Common myeloid progenitor, CD34-positive (primary cell): ENCODE results near the gene EIF3K.
"Not testable (repeated sequence)": the region's sequence is repeated elsewhere in the genome, so short reads cannot be mapped to it uniquely, and the experiment has no call there.

Experiments used
- CTCF ChIA-PET: fragments of 350-600 bp; sonication (Branson Sonifier 250); formaldehyde crosslinking; loops from one replicate; lab custom pipeline; 2021; ENCODE audit warnings: antibody characterized with exemption; lab: Charles Lee
- POLR2A ChIA-PET: fragments of 350-600 bp; sonication (Branson Sonifier 250); formaldehyde crosslinking; loops from one replicate; lab custom pipeline; 2021; ENCODE audit warnings: antibody characterized with exemption; lab: Charles Lee
- DNase-seq, 3 donors: peaks; one replicate each; pipeline versions ENCODE4 v3.0.0 to v3.0.0-alpha.2; 2013
- H3K27ac ChIP-seq, 2 experiments: 1 replicate in 1 of 2; 2 replicates in 1 of 2; pipeline ENCODE4 v1.7.0; 2013; ENCODE audit warnings: inconsistent platforms in 2 of 2, low read length in 2 of 2, mild to moderate bottlenecking in 2 of 2, low read depth in 1 of 2, moderate library complexity in 1 of 2; ENCODE audit not compliant: severe bottlenecking in 2 of 2, insufficient read depth in 1 of 2, poor library complexity in 1 of 2
- H3K27me3 ChIP-seq, 5 experiments: replicated peaks in 2 of 5; 1 replicate in 3 of 5; 2 replicates in 2 of 5; pipeline versions ENCODE4 v1.6.1 to v1.7.0; 2013; ENCODE audit warnings: low read length in 4 of 5, mild to moderate bottlenecking in 2 of 5, moderate library complexity in 2 of 5, inconsistent platforms in 1 of 5; ENCODE audit not compliant: insufficient read depth in 5 of 5, control insufficient read depth in 4 of 5
- H3K36me3 ChIP-seq, 4 experiments: 1 replicate in 2 of 4; 2 replicates in 2 of 4; pipeline versions ENCODE4 v1.6.1 to v1.7.0; 2013; ENCODE audit warnings: low read length in 3 of 4, control low read depth in 1 of 4, mild to moderate bottlenecking in 1 of 4; ENCODE audit not compliant: control insufficient read depth in 4 of 4, insufficient read depth in 4 of 4
- H3K4me1 ChIP-seq, 4 experiments: 1 replicate in 3 of 4; 2 replicates in 1 of 4; pipeline versions ENCODE4 v1.6.1 to v1.7.1; 2013; ENCODE audit warnings: low read length in 3 of 4, mild to moderate bottlenecking in 3 of 4, control low read depth in 1 of 4, inconsistent platforms in 1 of 4, moderate library complexity in 1 of 4; ENCODE audit not compliant: control insufficient read depth in 4 of 4, insufficient read depth in 4 of 4; ENCODE audit errors: control extremely low read depth in 1 of 4
- H3K4me3 ChIP-seq, 7 experiments: 1 replicate in 4 of 7; 2 replicates in 3 of 7; pipeline versions ENCODE4 v1.5.1 to v1.7.0; 2013; ENCODE audit warnings: mild to moderate bottlenecking in 7 of 7, low read length in 6 of 7, moderate library complexity in 6 of 7, inconsistent platforms in 2 of 7, low read depth in 2 of 7, control low read depth in 1 of 7; ENCODE audit not compliant: insufficient read depth in 4 of 7, control insufficient read depth in 1 of 7; ENCODE audit errors: extremely low read depth in 1 of 7
- H3K9me3 ChIP-seq, 5 experiments: 1 replicate in 4 of 5; 2 replicates in 1 of 5; pipeline versions ENCODE4 v1.6.1 to v1.7.1; 2013; ENCODE audit warnings: low read length in 4 of 5, mild to moderate bottlenecking in 2 of 5, inconsistent platforms in 1 of 5, low read depth in 1 of 5, moderate library complexity in 1 of 5; ENCODE audit not compliant: control insufficient read depth in 4 of 5, insufficient read depth in 2 of 5; ENCODE audit errors: control extremely low read depth in 1 of 5
- WGBS: methylation state at CpG from one replicate; pipeline ENCODE4 v1.1.5; 2013; ENCODE audit not compliant: insufficient coverage; 5-methylcytosine and 5-hydroxymethylcytosine counted together

The EIF3K gene

GRCh38 chr19:38631811-38632475 is 13.0 kb downstream of the EIF3K start:
- CTCF ChIA-PET = interaction anchor here (1.4 kb wide), 1 partner anchor 28 kb away, joined by 3 read pairs; no protein-coding TSS in a partner anchor
- H3K4me1 ChIP-seq, H3K27me3 ChIP-seq, POLR2A ChIA-PET, H3K9me3 ChIP-seq, DNase-seq, H3K27ac ChIP-seq, H3K4me3 ChIP-seq: not testable (repeated sequence)
- peaks cover 2 to 58% (median 38%) of the 10 kb centered on the region in 4 experiments for H3K36me3 ChIP-seq
- WGBS = 95% methylated on average over 4 of the region's 7 CpGs

GRCh38 chr19:38632476-38633213 is 13.7 kb downstream of the EIF3K start:
- Histone ChIP-seq H3K4me1 (peaks cover 3 to 9% (median 7%) of the 10 kb centered on the region in 4 experiments), H3K27ac (no peak overlapping the region), H3K4me3 (no peak overlapping the region), H3K36me3 (peaks cover 2 to 52% (median 35%) of the 10 kb centered on the region in 4 experiments), H3K9me3 (no peaks in the 10 kb centered on the region), H3K27me3 (no peaks in the 10 kb centered on the region)
- WGBS = 98% methylated on average over 10 of the region's 16 CpGs
- no peak for DNase-seq
- ChIA-PET POLR2A (no interaction called here), CTCF (interaction anchor here (0.8 to 1.4 kb wide), 3 partner anchors 27 to 230 kb away, joined by 3 to 8 read pairs (median 3); partner anchors contain the start of gene FAM98C)

GRCh38 chr19:38634757-38635482 is 15.9 kb downstream of the EIF3K start:
- WGBS = 94% methylated on average over 12 of the region's 17 CpGs
- Histone ChIP-seq H3K27me3 (no peaks in the 10 kb centered on the region), H3K36me3 (peaks cover 2 to 36% (median 25%) of the 10 kb centered on the region in 4 experiments), H3K4me1 (peaks cover 3 to 11% (median 7%) of the 10 kb centered on the region in 4 experiments), H3K4me3 (no peak overlapping the region), H3K27ac (no peak overlapping the region), H3K9me3 (no peaks in the 10 kb centered on the region)
- ChIA-PET CTCF (interaction anchor here (0.6 to 4.1 kb wide), 27 partner anchors 9 to 294 kb away, joined by 3 to 31 read pairs (median 4); partner anchors contain the start of genes ACTN4, EIF3K, FAM98C and MAP4K1), POLR2A (interaction anchor here (0.6 to 0.7 kb wide), 2 partner anchors 36 to 130 kb away, joined by 3 read pairs; no protein-coding TSS in a partner anchor)
- peak; percentile 58 to 72 (median 66) for DNase-seq

GRCh38 chr19:38635483-38636399 is 16.8 kb downstream of the EIF3K start:
- Histone ChIP-seq H3K27me3 (no peaks in the 10 kb centered on the region), H3K4me3 (no peak overlapping the region), H3K4me1 (peaks cover 3 to 15% (median 7%) of the 10 kb centered on the region in 4 experiments), H3K9me3 (no peaks in the 10 kb centered on the region), H3K27ac (peak overlapping the region in 1 of 2 experiments; percentile 14), H3K36me3 (peaks cover 2 to 31% (median 23%) of the 10 kb centered on the region in 4 experiments)
- WGBS = 98% methylated on average over 11 of the region's 17 CpGs
- ChIA-PET POLR2A (interaction anchor here (0.7 kb wide), 1 partner anchor 35 kb away, joined by 3 read pairs; no protein-coding TSS in a partner anchor), CTCF (interaction anchor here (0.7 to 4.1 kb wide), 22 partner anchors 10 to 233 kb away, joined by 3 to 31 read pairs (median 3); partner anchors contain the start of genes EIF3K, FAM98C and MAP4K1)
- DNase-seq = no peak

- POLR2A ChIA-PET = interaction anchor here (0.6 to 0.7 kb wide), 2 partner anchors 45 to 211 kb away, joined by 3 read pairs; no protein-coding TSS in a partner anchor
- DNase-seq = no peak
- WGBS = 100% methylated on average over 3 of the region's 3 CpGs
- H3K27me3 ChIP-seq = no peaks in the 10 kb centered on the region
- peaks cover 3 to 15% (median 7%) of the 10 kb centered on the region in 4 experiments for H3K4me1 ChIP-seq
- CTCF ChIA-PET = interaction anchor here (0.7 to 2.1 kb wide), 6 partner anchors 9 to 72 kb away, joined by 3 to 10 read pairs (median 4); partner anchors contain the start of gene ACTN4
- H3K36me3 ChIP-seq = peaks cover 2 to 18% (median 15%) of the 10 kb centered on the region in 4 experiments
- H3K4me3 ChIP-seq = no peak overlapping the region
- H3K9me3 ChIP-seq = no peaks in the 10 kb centered on the region
- H3K27ac ChIP-seq = no peak overlapping the region
These were observed 19.5 kb downstream of the EIF3K start for GRCh38 chr19:38638461-38638860.

GRCh38 chr19:38639679-38640078 is 20.7 kb downstream of the EIF3K start:
- H3K4me1 ChIP-seq = peaks cover 3 to 15% (median 7%) of the 10 kb centered on the region in 4 experiments
- no peaks in the 10 kb centered on the region for H3K9me3 ChIP-seq
- peaks cover 2 to 18% (median 15%) of the 10 kb centered on the region in 4 experiments for H3K36me3 ChIP-seq
- no peak overlapping the region for H3K4me3 ChIP-seq
- POLR2A ChIA-PET = no interaction called here
- 80% methylated on average over 2 of the region's 2 CpGs for WGBS
- CTCF ChIA-PET = interaction anchor here (0.8 to 1.8 kb wide), 3 partner anchors 47 to 71 kb away, joined by 3 to 6 read pairs (median 3); no protein-coding TSS in a partner anchor
- H3K27me3 ChIP-seq = no peaks in the 10 kb centered on the region
- no peak for DNase-seq
- H3K27ac ChIP-seq = no peak overlapping the region
